Activated T-cell treated with anti-CD3 and anti-CD28 coated beads, Interleukin-2, amount 50 U/mL, for 4 hours (primary cell): ENCODE results near the gene POC1B. TPM values are rescaled to one million over a fixed set of nuclear protein-coding genes. Genes with fewer than 3 reads are reported as not detected.

Source experiments
- ATAC-seq, 2 donors: fragments of 200-7000 bp; cut with Tn5 transposase; one replicate each; pipeline ENCODE4 v1.10.0; 2021
- DNase-seq: peaks from one replicate; pipeline ENCODE4 v3.0.0-alpha.2; 2020
- H3K27me3 Mint-ChIP-seq: one replicate; pipeline ENCODE4 v1.8.0; 2021; ENCODE audit warnings: low read depth, mixed read lengths
- H3K36me3 Mint-ChIP-seq: one replicate; pipeline ENCODE4 v1.8.0; 2022; ENCODE audit warnings: mixed read lengths; ENCODE audit not compliant: insufficient read depth
- H3K4me1 Mint-ChIP-seq: one replicate; pipeline ENCODE4 v1.8.0; 2021; ENCODE audit warnings: low read depth, mixed read lengths
- H3K4me3 Mint-ChIP-seq: one replicate; pipeline ENCODE4 v1.8.0; 2021; ENCODE audit warnings: mild to moderate bottlenecking, moderate library complexity, mixed read lengths
- H3K9me3 Mint-ChIP-seq: one replicate; pipeline ENCODE4 v1.8.0; 2021; ENCODE audit warnings: mixed read lengths
- total RNA-seq, 3 donors: library from RNA; stranded (reverse); gene quantifications; one replicate each; pipeline ENCODE4 v1.2.1, GENCODE V29; 2021

The POC1B gene
- total RNA-seq, 3 donors from 2014 or later: 12.2 to 14.5 (median 12.9) TPM

GRCh38 chr12:89395712-89396111 is 130.1 kb downstream of the POC1B start:
- no peak overlapping the region for H3K4me3 Mint-ChIP-seq
- peaks cover 21% of the 10 kb centered on the region for H3K4me1 Mint-ChIP-seq
- DNase-seq: no peak
- no peaks in the 10 kb centered on the region for H3K27me3 Mint-ChIP-seq
- no peak for ATAC-seq
- peaks cover 2% of the 10 kb centered on the region for H3K36me3 Mint-ChIP-seq
- H3K9me3 Mint-ChIP-seq: no peaks in the 10 kb centered on the region

GRCh38 chr12:89393551-89394121 is 132.2 kb downstream of the POC1B start:
- ATAC-seq (no peak), DNase-seq (no peak)
- no peaks in the 10 kb centered on the region for H3K27me3 Mint-ChIP-seq
- H3K36me3 Mint-ChIP-seq: peaks cover 2% of the 10 kb centered on the region
- no peak overlapping the region for H3K4me3 Mint-ChIP-seq
- no peaks in the 10 kb centered on the region for H3K9me3 Mint-ChIP-seq
- H3K4me1 Mint-ChIP-seq: peaks cover 33% of the 10 kb centered on the region

GRCh38 chr12:89392391-89392790 is 133.5 kb downstream of the POC1B start:
- H3K4me1 Mint-ChIP-seq: peaks cover 22% of the 10 kb centered on the region

GRCh38 chr12:89391726-89392336 is 134.0 kb downstream of the POC1B start:
- no peak overlapping the region for H3K4me3 Mint-ChIP-seq
- no peaks in the 10 kb centered on the region for H3K27me3 Mint-ChIP-seq
- no peak for ATAC-seq
- peaks cover 20% of the 10 kb centered on the region for H3K4me1 Mint-ChIP-seq
- no peak for DNase-seq
- H3K36me3 Mint-ChIP-seq: peaks cover 2% of the 10 kb centered on the region
- no peaks in the 10 kb centered on the region for H3K9me3 Mint-ChIP-seq

More at GRCh38 chr12:89392391-89392790, 133.5 kb downstream of the POC1B start:
- Mint-ChIP-seq H3K36me3 (peaks cover 2% of the 10 kb centered on the region), H3K9me3 (no peaks in the 10 kb centered on the region), H3K4me3 (no peak overlapping the region), H3K27me3 (no peaks in the 10 kb centered on the region)
- ATAC-seq (no peak), DNase-seq (no peak)

GRCh38 chr12:89390802-89391673 is 134.8 kb downstream of the POC1B start:
- Mint-ChIP-seq H3K9me3 (no peaks in the 10 kb centered on the region), H3K4me3 (no peak overlapping the region), H3K4me1 (peaks cover 20% of the 10 kb centered on the region), H3K27me3 (no peaks in the 10 kb centered on the region), H3K36me3 (peaks cover 2% of the 10 kb centered on the region)
- DNase-seq (no peak), ATAC-seq (no peak)

GRCh38 chr12:89389755-89390661 is 135.8 kb downstream of the POC1B start:
- no peaks in the 10 kb centered on the region for H3K27me3 Mint-ChIP-seq
- no peak overlapping the region for H3K4me3 Mint-ChIP-seq
- ATAC-seq (no peak), DNase-seq (no peak)
- no peaks in the 10 kb centered on the region for H3K9me3 Mint-ChIP-seq
- H3K4me1 Mint-ChIP-seq: peaks cover 17% of the 10 kb centered on the region
- peaks cover 2% of the 10 kb centered on the region for H3K36me3 Mint-ChIP-seq

- Mint-ChIP-seq H3K9me3 (no peaks in the 10 kb centered on the region), H3K36me3 (no peaks in the 10 kb centered on the region), H3K27me3 (no peaks in the 10 kb centered on the region), H3K4me1 (peaks cover 17% of the 10 kb centered on the region), H3K4me3 (no peak overlapping the region)
- no peak for ATAC-seq
- no peak for DNase-seq
Measured at GRCh38 chr12:89386138-89386537, 139.7 kb downstream of the POC1B start.

- Mint-ChIP-seq H3K4me1 (peaks cover 5% of the 10 kb centered on the region), H3K36me3 (no peaks in the 10 kb centered on the region), H3K4me3 (no peak overlapping the region), H3K27me3 (no peaks in the 10 kb centered on the region), H3K9me3 (no peaks in the 10 kb centered on the region)
- ATAC-seq: no peak
- no peak for DNase-seq
Measured at GRCh38 chr12:89384807-89385206, 141.0 kb downstream of the POC1B start.

- H3K4me1 Mint-ChIP-seq: peaks cover 2% of the 10 kb centered on the region
Measured at GRCh38 chr12:89384050-89384758, 141.6 kb downstream of the POC1B start.

GRCh38 chr12:89383235-89384049 is 142.4 kb downstream of the POC1B start:
- Mint-ChIP-seq H3K4me3 (no peak overlapping the region), H3K9me3 (no peaks in the 10 kb centered on the region), H3K27me3 (no peaks in the 10 kb centered on the region), H3K4me1 (no peaks in the 10 kb centered on the region), H3K36me3 (no peaks in the 10 kb centered on the region)
- DNase-seq (no peak), ATAC-seq (no peak)

More at GRCh38 chr12:89384050-89384758, 141.6 kb downstream of the POC1B start:
- Mint-ChIP-seq H3K36me3 (no peaks in the 10 kb centered on the region), H3K4me3 (no peak overlapping the region), H3K27me3 (no peaks in the 10 kb centered on the region), H3K9me3 (no peaks in the 10 kb centered on the region)
- ATAC-seq (no peak), DNase-seq (no peak)

GRCh38 chr12:89382328-89382727 is 143.5 kb downstream of the POC1B start:
- Mint-ChIP-seq H3K36me3 (no peaks in the 10 kb centered on the region), H3K4me3 (no peak overlapping the region), H3K27me3 (no peaks in the 10 kb centered on the region), H3K9me3 (no peaks in the 10 kb centered on the region), H3K4me1 (no peaks in the 10 kb centered on the region)
- ATAC-seq (no peak), DNase-seq (no peak)

- H3K4me3 Mint-ChIP-seq: no peak overlapping the region
- H3K4me1 Mint-ChIP-seq: peaks cover 10% of the 10 kb centered on the region
- DNase-seq: no peak
- no peaks in the 10 kb centered on the region for H3K9me3 Mint-ChIP-seq
- no peak for ATAC-seq
- H3K27me3 Mint-ChIP-seq: no peaks in the 10 kb centered on the region
- H3K36me3 Mint-ChIP-seq: no peaks in the 10 kb centered on the region
Measured at GRCh38 chr12:89379839-89380467, 145.9 kb downstream of the POC1B start.
